Body of pancreas (tissue), 4 donors: Measurements from ENCODE around the gene BANF2. TPM values are rescaled to one million over a fixed set of nuclear protein-coding genes. Genes with fewer than 3 reads are reported as not detected.

Experiments used
- ATAC-seq: fragments of 150-250 bp; one replicate; pipeline ENCODE4 v1.9.1; 2016
- DNase-seq, 4 donors: peaks; one replicate each; pipeline ENCODE4 v3.0.0-alpha.2; 2019
- H3K27ac ChIP-seq, 4 donors: fragments of 200-600 bp; sonication (generic); 1 replicate in 3 of 4; 2 replicates in 1 of 4; pipeline versions ENCODE4 v1.5.1 to v1.6.1; 2016 to 2019; ENCODE audit warnings: mild to moderate bottlenecking in 1 of 4, mixed read lengths in 1 of 4, moderate library complexity in 1 of 4
- H3K27me3 ChIP-seq, 2 donors: fragments of 200-600 bp; sonication (generic); one replicate each; pipeline ENCODE4 v1.6.0; 2016; ENCODE audit warnings: mild to moderate bottlenecking in 1 of 2
- H3K36me3 ChIP-seq, 2 donors: fragments of 200-600 bp; sonication (generic); replicated peaks in 1 of 2; 2 replicates each; pipeline ENCODE4 v1.5.1; 2016; ENCODE audit warnings: low read depth in 2 of 2; ENCODE audit not compliant: insufficient read depth in 1 of 2
- H3K4me1 ChIP-seq: fragments of 200-600 bp; sonication (generic); one replicate; pipeline ENCODE4 v1.6.0; 2016
- H3K4me3 ChIP-seq, 2 donors: fragments of 200-600 bp; sonication (generic); 1 replicate in 1 of 2; 2 replicates in 1 of 2; pipeline ENCODE4 v1.5.1; 2016 to 2019
- H3K9me3 ChIP-seq, 3 donors: fragments of 200-600 bp; sonication (generic); 1 replicate in 2 of 3; 2 replicates in 1 of 3; pipeline ENCODE4 v1.5.1; 2016
- CTCF ChIP-seq, 7 experiments: fragments of 450-650 bp in 4 of 7; fragments of 200-600 bp in 3 of 7; sonication (generic) in 3 of 7; IDR thresholded peaks; one replicate each; pipeline ENCODE4 v1.5.1; 2016 to 2019; ENCODE audit warnings: antibody characterized with exemption in 7 of 7
- POLR2A ChIP-seq, 3 donors: fragments of 450-650 bp; IDR thresholded peaks; one replicate each; pipeline ENCODE4 v1.6.1; 2016; ENCODE audit warnings: antibody characterized with exemption in 3 of 3, mild to moderate bottlenecking in 2 of 3
- WGBS, 2 donors: methylation state at CpG; one replicate each; pipeline ENCODE4 v1.1.5; 2017; 5-methylcytosine and 5-hydroxymethylcytosine counted together
- intact Hi-C: fragments of 100-400 bp; cut with DNase I; formaldehyde crosslinking; loops from one replicate; pipeline ENCODE4 v1.15.1; 2023
- total RNA-seq, 2 donors: library from RNA; depleted of rRNA; stranded (reverse); fragments of >200 nt; gene quantifications; one replicate each; pipeline ENCODE4 v1.1.0, GENCODE V29; 2016

The BANF2 gene
- total RNA-seq, 2 donors from 2014 or later, result 4.0 TPM; not detected in 1

GRCh38 chr20:17714597-17714996 lies 14.8 kb downstream of the BANF2 start:
- intact Hi-C loops, result no loop called here
- Histone ChIP-seq H3K27ac (peak overlapping the region in 3 of 4 donors; percentile 57 to 65 (median 61)), H3K36me3 (no peaks in the 10 kb centered on the region), H3K9me3 (no peaks in the 10 kb centered on the region), H3K27me3 (no peaks in the 10 kb centered on the region), H3K4me1 (peaks cover 61% of the 10 kb centered on the region), H3K4me3 (no peak overlapping the region)
- ATAC-seq (no peak), DNase-seq (peak in 1 of 4 donors; percentile 3)
- WGBS, 2 donors, result 42 to 56% methylated on average over 1 of the region's 1 CpG
- TF ChIP-seq CTCF (IDR thresholded peaks at IDR 0.05) (no peak), POLR2A (IDR thresholded peaks at IDR 0.05) (no peak)

GRCh38 chr20:17715075-17715474 lies 15.3 kb downstream of the BANF2 start:
- no peaks in the 10 kb centered on the region for H3K27me3 ChIP-seq
- intact Hi-C loops, result no loop called here
- H3K4me3 ChIP-seq, result no peak overlapping the region
- peaks cover 56% of the 10 kb centered on the region for H3K4me1 ChIP-seq
- WGBS, 2 donors, result 41 to 42% methylated on average over 5 of the region's 5 CpGs
- TF ChIP-seq POLR2A (IDR thresholded peaks at IDR 0.05) (no peak), CTCF (IDR thresholded peaks at IDR 0.05) (no peak)
- H3K9me3 ChIP-seq, result no peaks in the 10 kb centered on the region
- no peaks in the 10 kb centered on the region for H3K36me3 ChIP-seq
- peak in 1 of 4 donors; percentile 8 for DNase-seq
- no peak for ATAC-seq
- H3K27ac ChIP-seq, result peak overlapping the region in 3 of 4 donors; percentile 57 to 65 (median 61)

- intact Hi-C loops, result no loop called here
- no peaks in the 10 kb centered on the region for H3K27me3 ChIP-seq
- H3K4me1 ChIP-seq, result peaks cover 54% of the 10 kb centered on the region
- ATAC-seq (no peak), DNase-seq (peak in 2 of 4 donors; percentile 35 to 61)
- TF ChIP-seq CTCF (IDR thresholded peaks at IDR 0.05), result no peak
- no peak for TF ChIP-seq POLR2A (IDR thresholded peaks at IDR 0.05)
- no peaks in the 10 kb centered on the region for H3K9me3 ChIP-seq
- no peaks in the 10 kb centered on the region for H3K36me3 ChIP-seq
- H3K4me3 ChIP-seq, result no peak overlapping the region
- 30 to 56% methylated on average over 7 of the region's 7 CpGs for WGBS, 2 donors
- peak overlapping the region in 3 of 4 donors; percentile 57 to 65 (median 61) for H3K27ac ChIP-seq
Measured at GRCh38 chr20:17716331-17716730, 16.6 kb downstream of the BANF2 start.

GRCh38 chr20:17720755-17721154 lies 21.0 kb downstream of the BANF2 start:
- no peaks in the 10 kb centered on the region for H3K9me3 ChIP-seq
- DNase-seq (no peak), ATAC-seq (no peak)
- TF ChIP-seq CTCF (IDR thresholded peaks at IDR 0.05), result no peak
- no peak for TF ChIP-seq POLR2A (IDR thresholded peaks at IDR 0.05)
- H3K4me1 ChIP-seq, result peaks cover 48% of the 10 kb centered on the region
- H3K4me3 ChIP-seq, result no peak overlapping the region
- H3K27me3 ChIP-seq, result no peaks in the 10 kb centered on the region
- intact Hi-C loops, result no loop called here
- WGBS, 2 donors, result 74 to 75% methylated on average over 4 of the region's 4 CpGs
- no peaks in the 10 kb centered on the region for H3K36me3 ChIP-seq
- peak overlapping the region in 2 of 4 donors; percentile 82 to 90 for H3K27ac ChIP-seq

GRCh38 chr20:17721802-17722486 lies 22.2 kb downstream of the BANF2 start:
- intact Hi-C loops, result no loop called here
- no peak overlapping the region for H3K4me3 ChIP-seq
- H3K27me3 ChIP-seq, result no peaks in the 10 kb centered on the region
- ATAC-seq, result peak; percentile 96
- H3K36me3 ChIP-seq, result no peaks in the 10 kb centered on the region
- H3K27ac ChIP-seq, result peak overlapping the region; percentile 60 to 90 (median 82)
- 18% methylated on average over 6 of the region's 6 CpGs for WGBS, 2 donors
- H3K9me3 ChIP-seq, result no peaks in the 10 kb centered on the region
- peaks cover 39% of the 10 kb centered on the region for H3K4me1 ChIP-seq
- TF ChIP-seq POLR2A (IDR thresholded peaks at IDR 0.05), result no peak
- TF ChIP-seq CTCF (IDR thresholded peaks at IDR 0.05), result peak in 5 of 7 experiments; percentile 20 to 54 (median 39)
- peak; percentile 71 to 88 (median 74) for DNase-seq
